ENCODE measurements around the gene EXOC1L.
"Not testable (repeated sequence)": the region's sequence is repeated elsewhere in the genome, so short reads cannot be mapped to it uniquely, and the experiment has no call there.

EXOC1L gene

GRCh38 chr4:55838952-55839351 is 19.4 kb downstream of the EXOC1L start:
- DNase-seq (ENCODE audit: low spot score) = no peak

GRCh38 chr4:55840956-55841355 is 21.4 kb downstream of the EXOC1L start:
- DNase-seq (ENCODE audit: low spot score) = no peak

GRCh38 chr4:55841373-55842239 is 22.0 kb downstream of the EXOC1L start:
- DNase-seq (ENCODE audit: low spot score) = not testable (repeated sequence)

DNA sequence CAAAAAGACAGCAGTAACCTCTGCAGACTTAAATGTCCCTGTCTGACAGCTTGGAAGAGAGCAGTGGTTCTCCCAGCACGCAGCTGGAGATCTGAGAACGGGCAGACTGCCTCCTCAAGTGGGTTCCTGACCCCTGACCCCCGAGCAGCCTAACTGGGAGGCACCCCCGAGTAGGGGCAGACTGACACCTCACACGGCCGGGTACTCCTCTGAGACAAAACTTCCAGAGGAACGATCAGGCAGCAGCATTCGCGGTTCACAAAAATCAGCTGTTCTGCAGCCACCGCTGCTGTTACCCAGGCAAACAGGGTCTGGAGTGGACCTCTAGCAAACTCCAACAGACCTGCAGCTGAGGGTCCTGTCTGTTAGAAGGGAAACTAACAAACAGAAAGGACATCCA is 22.7 kb downstream of the EXOC1L start:
- DNase-seq (ENCODE audit: low spot score) = not testable (repeated sequence)

- DNase-seq (ENCODE audit: low spot score) = no peak
These were observed 30.1 kb downstream of the EXOC1L start for GRCh38 chr4:55849724-55850123.

- no peak for DNase-seq (ENCODE audit: low spot score)
These were observed 32.3 kb downstream of the EXOC1L start for GRCh38 chr4:55851885-55852284.

GRCh38 chr4:55853484-55854046 is 34.0 kb downstream of the EXOC1L start, which contains the start of gene EXOC1:
Gene EXOC1, plus strand, starts transcription at chr4:55853648. Its CDS starts 4,676 bp downstream, at chr4:55858324.
- DNase-seq (ENCODE audit: low spot score) = peak; percentile 96

GRCh38 chr4:55854129-55854528 is 34.5 kb downstream of the EXOC1L start:
- DNase-seq (ENCODE audit: low spot score) = peak; percentile 30

DNA sequence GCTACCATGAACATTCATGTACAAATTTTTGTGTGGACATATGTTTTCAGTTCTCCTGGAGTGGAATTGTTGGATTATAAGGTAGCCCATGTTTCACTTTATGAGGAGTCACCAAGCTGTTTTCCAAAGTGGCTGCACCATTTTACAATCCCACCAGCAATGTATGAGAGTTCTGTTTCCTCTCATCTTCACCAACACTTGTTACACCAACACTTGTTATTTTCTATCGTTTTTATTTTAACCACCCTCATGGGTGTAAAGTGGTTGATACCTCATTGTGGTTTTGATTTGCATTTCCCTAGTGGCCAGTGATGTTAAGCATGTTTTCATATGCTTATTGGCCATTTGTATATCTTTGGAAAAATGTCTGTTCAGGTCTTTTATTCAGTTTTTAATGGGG is 38.0 kb downstream of the EXOC1L start:
- DNase-seq (ENCODE audit: low spot score) = no peak

DNA sequence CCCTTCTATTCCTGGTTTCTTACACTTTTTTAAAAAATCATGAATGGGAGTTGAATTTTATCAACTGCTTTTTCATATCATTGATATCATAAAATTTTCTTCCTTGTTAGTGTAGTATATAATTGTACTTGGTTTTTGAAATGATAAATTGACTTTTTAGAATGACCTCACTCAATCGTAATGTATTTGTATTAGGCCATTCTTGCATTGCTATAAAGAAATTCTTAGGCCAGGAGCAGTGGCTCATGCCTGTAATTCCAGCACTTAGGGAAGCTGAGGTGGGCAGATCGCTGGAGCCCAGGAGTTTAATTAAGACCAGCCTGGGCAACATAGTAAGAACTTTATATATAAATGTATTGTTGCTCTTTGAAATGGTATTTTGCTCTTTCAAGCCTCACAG is 40.1 kb downstream of the EXOC1L start:
- DNase-seq (ENCODE audit: low spot score) = no peak

GRCh38 chr4:55864577-55865223 is 45.1 kb downstream of the EXOC1L start:
- no peak for DNase-seq (ENCODE audit: low spot score)

DNA sequence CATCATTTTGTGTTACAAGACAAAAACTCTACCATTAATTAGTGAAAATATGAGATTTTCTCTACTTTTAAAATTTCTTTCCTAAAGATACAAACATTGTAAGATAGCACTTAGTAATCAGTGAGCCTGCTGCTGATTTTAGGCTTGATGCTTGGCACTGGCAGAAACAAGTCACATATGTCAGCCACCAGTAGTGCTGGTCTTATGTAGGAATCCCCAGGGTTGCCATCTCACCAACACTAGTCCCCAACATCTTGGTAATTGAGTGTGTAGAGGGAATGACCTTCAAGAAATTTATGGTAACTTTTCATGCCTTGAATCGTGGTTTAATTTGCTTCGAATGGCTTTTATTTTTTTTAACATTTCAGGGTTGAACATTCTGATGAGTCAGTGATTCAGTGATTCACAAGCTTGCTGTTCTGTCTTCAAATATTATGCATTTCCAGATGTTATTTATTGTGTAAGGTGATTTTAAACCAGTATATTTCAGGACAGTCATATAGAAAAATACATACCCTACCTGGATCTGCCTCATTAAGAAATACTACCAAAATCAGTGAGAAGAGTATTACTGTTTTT is 45.7 kb downstream of the EXOC1L start:
- no peak for DNase-seq (ENCODE audit: low spot score)

DNA sequence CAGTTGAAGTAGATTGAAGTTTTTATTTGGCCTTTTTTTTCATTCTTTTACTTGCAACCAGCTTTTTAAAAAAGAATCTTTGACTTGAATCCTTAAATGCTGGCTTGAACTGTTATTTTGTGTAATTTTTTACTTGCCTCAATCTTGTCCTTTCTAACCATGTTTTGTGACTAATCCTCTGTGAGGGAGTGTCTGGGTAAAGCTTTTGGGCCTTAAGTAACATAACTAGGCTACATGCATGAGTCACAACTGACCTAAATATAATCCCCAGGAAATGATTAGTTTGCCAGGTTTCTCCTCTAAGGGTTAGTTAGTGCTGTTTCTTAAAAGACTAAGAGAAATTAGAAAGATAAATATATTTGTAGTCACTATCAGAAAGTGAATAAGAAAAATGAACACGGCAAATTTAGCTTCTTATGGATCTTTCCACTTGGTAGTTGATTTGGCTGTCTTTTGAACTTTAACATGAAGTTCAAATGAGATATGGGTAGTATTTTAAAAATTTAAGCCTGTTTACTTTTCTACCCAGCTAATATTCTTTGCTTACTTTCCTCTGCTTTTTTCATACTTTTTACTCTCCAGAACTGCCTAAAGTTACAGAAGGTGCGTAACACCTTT is 46.8 kb downstream of the EXOC1L start:
- no peak for DNase-seq (ENCODE audit: low spot score)

- DNase-seq (ENCODE audit: low spot score) = peak; percentile 53
These were observed 47.5 kb downstream of the EXOC1L start for GRCh38 chr4:55866973-55867574.

DNA sequence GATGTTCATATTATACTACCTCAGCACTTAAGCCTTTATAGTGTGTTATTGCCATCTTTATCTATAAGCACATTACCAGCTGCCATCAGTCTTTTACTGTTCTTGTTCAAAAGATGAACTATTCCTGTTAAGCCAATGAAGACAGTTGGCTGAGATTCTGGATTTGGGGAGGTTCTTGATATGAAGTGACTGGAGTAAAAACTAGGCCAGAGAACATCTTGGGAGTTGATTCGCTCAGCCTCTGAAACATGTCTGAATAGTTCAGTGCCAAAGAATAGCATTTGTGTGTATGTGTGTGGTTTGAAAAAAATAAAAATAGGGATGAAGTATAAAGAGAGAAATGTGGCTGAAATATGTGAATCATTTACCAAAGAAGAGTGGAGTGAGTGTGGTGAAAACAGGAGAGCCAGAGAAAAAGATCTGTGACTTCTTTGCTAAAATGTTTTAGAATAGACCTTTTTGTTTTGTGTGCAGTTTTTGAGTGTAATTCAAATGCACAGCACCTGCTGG is 49.0 kb downstream of the EXOC1L start:
- DNase-seq (ENCODE audit: low spot score) = no peak

- no peak for DNase-seq (ENCODE audit: low spot score)
These were observed 51.8 kb downstream of the EXOC1L start for GRCh38 chr4:55871299-55871800.

DNA sequence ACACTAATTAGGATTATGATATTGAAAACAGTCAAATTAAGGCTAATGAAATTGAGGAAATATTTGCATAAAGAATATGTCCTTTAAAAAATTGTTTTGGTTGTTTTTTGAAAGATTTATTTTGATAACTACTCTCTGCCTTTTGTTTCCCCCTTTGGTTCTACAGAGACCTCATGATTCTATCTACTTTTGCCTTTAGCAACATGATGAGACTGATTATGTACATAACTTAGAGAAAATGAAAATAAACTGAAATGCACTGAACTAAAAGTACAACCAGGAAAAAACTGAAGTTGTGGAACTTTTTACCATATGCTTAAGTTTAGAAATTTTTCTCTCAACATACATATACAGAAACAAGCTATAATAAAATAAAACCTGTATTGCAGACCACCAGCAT is 55.2 kb downstream of the EXOC1L start:
- no peak for DNase-seq (ENCODE audit: low spot score)

DNA sequence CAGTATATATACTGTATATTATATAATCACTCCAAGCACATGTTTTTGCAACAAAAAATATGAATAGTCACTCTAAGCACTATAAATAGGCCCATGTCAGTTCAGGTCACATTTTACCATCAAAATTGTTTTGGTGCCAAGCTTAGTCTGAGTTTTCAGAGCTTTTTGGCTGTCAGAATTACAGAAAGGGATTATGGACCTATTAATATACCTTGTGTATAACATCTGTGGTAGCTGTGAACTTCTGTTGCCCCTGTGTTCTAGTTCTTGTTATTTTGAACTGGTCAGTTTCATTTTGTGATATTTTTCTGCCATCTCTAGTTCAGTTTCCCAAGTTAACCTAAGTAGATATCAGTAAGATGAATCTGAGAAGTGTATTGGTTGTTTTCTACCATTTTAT is 56.8 kb downstream of the EXOC1L start:
- no peak for DNase-seq (ENCODE audit: low spot score)

DNA sequence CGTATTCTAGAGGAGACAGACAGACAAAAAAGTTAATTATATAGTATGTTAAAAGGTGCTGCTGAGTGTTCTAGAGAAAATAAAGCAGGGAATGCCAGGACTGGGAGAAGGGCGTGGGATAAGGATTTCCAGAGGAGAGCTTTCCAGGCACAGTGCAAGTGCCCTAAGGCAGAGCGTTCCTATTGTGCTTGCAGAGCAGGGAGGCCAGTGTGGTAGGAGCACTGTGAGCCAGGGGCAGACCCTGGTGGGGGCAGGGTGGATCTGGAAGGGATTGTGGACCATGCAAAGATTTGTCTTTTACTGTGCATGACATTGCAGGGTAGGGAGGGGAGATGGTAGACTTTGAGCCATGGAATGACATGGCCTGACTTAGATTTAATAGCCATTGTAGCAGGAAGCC is 59.6 kb downstream of the EXOC1L start:
- DNase-seq (ENCODE audit: low spot score) = no peak

DNA sequence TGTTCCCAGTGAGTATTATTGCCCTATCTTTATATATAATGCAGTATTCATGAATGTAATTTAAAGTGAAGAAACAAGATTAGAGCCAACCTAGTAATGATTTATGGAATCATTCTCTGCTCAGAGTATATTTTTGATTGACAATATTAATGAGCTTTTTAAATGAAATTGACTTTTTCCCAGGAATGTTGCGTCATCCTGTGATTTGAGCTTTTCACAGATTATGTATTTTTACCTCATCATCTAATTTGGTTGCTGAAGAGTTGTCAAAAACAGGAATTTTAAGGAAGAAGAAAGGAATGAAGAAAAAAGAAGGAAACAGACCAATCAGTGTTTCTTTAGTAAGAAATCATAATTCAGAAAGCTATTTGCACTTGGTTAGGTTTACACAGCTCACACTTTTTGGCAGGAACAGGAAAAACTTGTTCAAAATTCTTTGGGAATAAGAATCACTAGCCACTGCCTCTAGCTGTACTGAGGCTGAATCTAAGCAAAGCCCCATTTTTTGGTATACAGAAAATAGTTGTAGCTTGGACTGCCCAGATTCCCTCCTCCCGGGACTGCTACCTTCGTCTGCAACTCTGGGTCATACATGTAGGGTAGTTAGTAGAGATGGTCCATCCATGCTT is 61.2 kb downstream of the EXOC1L start:
- DNase-seq (ENCODE audit: low spot score) = no peak

Data from D341Med (cell line).